CD4-positive, alpha-beta T cell (primary cell): Measurements from ENCODE around the gene ATG2A. TPM values are rescaled to one million over a fixed set of nuclear protein-coding genes. Genes with fewer than 3 reads are reported as not detected.

Source experiments
- ATAC-seq: fragments of 200-7000 bp; cut with Tn5 transposase; one replicate; pipeline ENCODE4 v1.10.0; 2022; ENCODE audit warnings: mild to moderate bottlenecking; ENCODE audit not compliant: poor library complexity
- CTCF ChIA-PET: fragments of 350-600 bp; sonication (Branson Sonifier 250); formaldehyde crosslinking; loops from one replicate; lab custom pipeline; 2021; ENCODE audit warnings: antibody characterized with exemption, inconsistent platforms; lab: Charles Lee
- POLR2A ChIA-PET: fragments of 350-600 bp; sonication (Branson Sonifier 250); formaldehyde crosslinking; loops from one replicate; lab custom pipeline; 2021; ENCODE audit warnings: antibody characterized with exemption, inconsistent platforms; lab: Charles Lee
- DNase-seq, 14 experiments: peaks; one replicate each; pipeline ENCODE4 v3.0.0-alpha.2; 2013 to 2020; ENCODE audit warnings: mixed read lengths in 2 of 14
- H3K27ac ChIP-seq, 2 donors: one replicate each; pipeline versions ENCODE4 v1.5.1 to v1.7.0; 2013; ENCODE audit warnings: low read length in 2 of 2, low read depth in 1 of 2, mild to moderate bottlenecking in 1 of 2
- H3K27me3 ChIP-seq, 2 experiments: 1 replicate in 1 of 2; 2 replicates in 1 of 2; pipeline versions ENCODE4 v1.6.1 to v1.7.0; 2013; ENCODE audit warnings: low read length in 2 of 2, control low read depth in 1 of 2, mild to moderate bottlenecking in 1 of 2, moderate library complexity in 1 of 2; ENCODE audit not compliant: insufficient read depth in 2 of 2, control insufficient read depth in 1 of 2
- H3K36me3 ChIP-seq: one replicate; pipeline ENCODE4 v1.6.1; 2013; ENCODE audit warnings: low read length, control low read depth; ENCODE audit not compliant: insufficient read depth
- H3K4me1 ChIP-seq: one replicate; pipeline ENCODE4 v1.6.1; 2013; ENCODE audit warnings: low read length, control low read depth; ENCODE audit not compliant: insufficient read depth
- H3K4me3 ChIP-seq: one replicate; pipeline ENCODE4 v1.5.1; 2013; ENCODE audit warnings: mild to moderate bottlenecking, low read length, moderate library complexity
- H3K9me3 ChIP-seq, 2 experiments: 1 replicate in 1 of 2; 2 replicates in 1 of 2; pipeline versions ENCODE4 v1.6.1 to v1.7.0; 2013; ENCODE audit warnings: low read length in 2 of 2, mild to moderate bottlenecking in 2 of 2, control low read depth in 1 of 2, moderate library complexity in 1 of 2; ENCODE audit not compliant: control insufficient read depth in 1 of 2, insufficient read depth in 1 of 2
- H3K27ac Mint-ChIP-seq: one replicate; pipeline ENCODE4 v1.8.0; 2020; ENCODE audit warnings: mixed read lengths
- H3K27me3 Mint-ChIP-seq: one replicate; pipeline ENCODE4 v1.8.0; 2021; ENCODE audit warnings: mixed read lengths
- H3K36me3 Mint-ChIP-seq: one replicate; pipeline ENCODE4 v1.8.0; 2021; ENCODE audit warnings: low read depth, mixed read lengths
- H3K4me1 Mint-ChIP-seq: one replicate; pipeline ENCODE4 v1.8.0; 2021; ENCODE audit warnings: low read depth, mixed read lengths
- H3K4me3 Mint-ChIP-seq: one replicate; pipeline ENCODE4 v1.8.0; 2020; ENCODE audit warnings: mild to moderate bottlenecking, mixed read lengths
- H3K9me3 Mint-ChIP-seq: one replicate; pipeline ENCODE4 v1.8.0; 2020; ENCODE audit warnings: mixed read lengths
- CTCF ChIP-seq: fragments of 200-600 bp; IDR thresholded peaks from one replicate; pipeline ENCODE4 v1.8.0; 2022; ENCODE audit warnings: antibody characterized with exemption, mild to moderate bottlenecking
- intact Hi-C, 2 experiments: fragments of 100-400 bp; cut with DNase I in 1 of 2; cut with micrococcal nuclease in 1 of 2; formaldehyde crosslinking; loops; one replicate each; pipeline versions ENCODE4 v1.15.1 to v1.9.0; 2023 to 2025; cut with DNase I, micrococcal nuclease
- total RNA-seq, 174 experiments: library from RNA in 2 of 174; stranded (reverse) in 2 of 174; gene quantifications; one replicate each; pipeline ENCODE4 v1.2.3 and lab custom pipeline; 2021 to 2026

Gene ATG2A
- total RNA-seq, 2 experiments from 2014 or later = 189 to 198 TPM

DNA sequence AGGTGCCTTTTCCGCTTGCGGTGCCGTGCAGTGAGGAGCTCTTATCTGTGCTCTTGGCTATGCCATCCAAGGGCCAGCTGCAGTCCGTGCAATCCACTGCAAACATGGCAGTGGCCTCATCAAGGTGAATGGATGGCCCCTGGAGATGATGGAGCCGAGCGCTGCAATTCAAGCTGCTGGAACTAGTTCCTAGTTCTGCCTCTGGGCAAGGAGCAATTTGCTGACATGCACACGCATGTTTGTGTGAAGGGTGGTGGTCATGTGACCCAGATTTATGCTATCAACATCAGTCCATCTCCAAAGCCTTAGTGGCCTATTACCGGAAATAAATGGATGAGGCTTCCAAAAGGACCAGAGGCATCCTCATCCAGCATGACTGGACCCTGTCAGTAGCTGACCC is 35.5 kb downstream of the ATG2A start:
- no peaks in the 10 kb centered on the region for H3K9me3 Mint-ChIP-seq
- H3K27ac Mint-ChIP-seq = peak overlapping the region; percentile 92
- H3K36me3 Mint-ChIP-seq = peaks cover 26% of the 10 kb centered on the region
- ChIA-PET POLR2A (interaction anchor here (0.7 to 17.7 kb wide), 2 partner anchors 24 to 132 kb away, joined by 4 to 767 read pairs; partner anchors contain the start of gene CDC42BPG), CTCF (no interaction called here)
- no peak for DNase-seq
- Histone ChIP-seq H3K9me3 (no peaks in the 10 kb centered on the region), H3K36me3 (peaks cover 5% of the 10 kb centered on the region), H3K27ac (no peak overlapping the region), H3K4me3 (no peak overlapping the region), H3K4me1 (peaks cover 59% of the 10 kb centered on the region), H3K27me3 (no peaks in the 10 kb centered on the region)
- no peak for ATAC-seq
- intact Hi-C loops = no loop called here
- H3K27me3 Mint-ChIP-seq = no peaks in the 10 kb centered on the region
- H3K4me1 Mint-ChIP-seq = peaks cover 53% of the 10 kb centered on the region
- H3K4me3 Mint-ChIP-seq = peak overlapping the region; percentile 74
- no peak for TF ChIP-seq CTCF

DNA sequence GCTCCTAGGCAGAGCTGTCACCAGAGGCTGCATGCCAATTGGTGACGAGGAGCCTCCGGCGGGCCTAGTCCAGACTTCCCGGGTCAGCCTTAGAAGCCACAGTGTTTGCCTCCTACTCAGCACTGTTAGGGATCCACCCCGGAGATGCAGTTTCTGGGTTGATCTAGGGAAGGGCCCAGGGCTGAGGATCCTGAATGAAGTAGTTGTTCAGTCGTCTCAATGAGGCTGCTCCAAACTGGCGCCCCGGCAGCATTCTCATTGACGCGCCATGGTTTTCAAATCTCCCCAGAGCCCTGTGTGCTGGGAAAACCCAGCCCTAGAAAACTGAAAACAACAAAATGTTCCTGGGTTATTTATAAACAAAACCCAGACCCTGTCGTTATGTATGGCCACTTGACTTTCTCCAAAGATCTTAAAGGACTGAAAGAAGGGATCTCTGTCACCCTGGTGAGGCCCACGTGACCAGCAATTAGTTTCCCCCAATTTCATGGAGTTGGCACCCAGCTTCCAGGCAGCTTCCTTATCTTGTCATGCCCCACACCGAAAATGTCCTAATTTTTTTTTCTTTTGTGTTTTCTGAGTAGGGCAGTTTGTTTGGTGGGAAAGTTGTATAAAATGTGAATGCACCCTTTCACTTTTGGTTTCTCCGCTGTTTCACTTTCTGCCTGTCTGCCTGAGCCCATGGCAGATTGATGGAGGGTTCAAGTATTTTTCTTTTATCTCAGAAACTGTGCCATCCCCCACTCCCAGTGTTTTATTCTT is 36.6 kb downstream of the ATG2A start:
- H3K9me3 ChIP-seq = no peaks in the 10 kb centered on the region
- no peak for TF ChIP-seq CTCF
- H3K36me3 Mint-ChIP-seq = peaks cover 37% of the 10 kb centered on the region
- peak overlapping the region; percentile 95 to 97 for H3K27ac ChIP-seq
- peaks cover 64% of the 10 kb centered on the region for H3K4me1 ChIP-seq
- intact Hi-C loops = no loop called here
- DNase-seq (peak in 3 of 14 experiments; percentile 67 to 82 (median 73)), ATAC-seq (no peak)
- peaks cover 55% of the 10 kb centered on the region for H3K4me1 Mint-ChIP-seq
- peaks cover 16% of the 10 kb centered on the region for H3K36me3 ChIP-seq
- H3K4me3 ChIP-seq = peak overlapping the region; percentile 49
- peak overlapping the region; percentile 92 for H3K27ac Mint-ChIP-seq
- H3K27me3 Mint-ChIP-seq = no peaks in the 10 kb centered on the region
- CTCF ChIA-PET = interaction anchor here (1.4 to 3.7 kb wide), 3 partner anchors 15 to 36 kb away, joined by 5 to 21 read pairs (median 19); partner anchors contain the start of gene CDC42BPG
- peak overlapping the region; percentile 98 for H3K4me3 Mint-ChIP-seq
- no peaks in the 10 kb centered on the region for H3K9me3 Mint-ChIP-seq
- POLR2A ChIA-PET = interaction anchor here (1.0 to 17.7 kb wide), 4 partner anchors 23 to 619 kb away, joined by 3 to 767 read pairs (median 5); partner anchors contain the start of genes CDC42BPG, MALAT1 and ZNHIT2
- no peaks in the 10 kb centered on the region for H3K27me3 ChIP-seq

GRCh38 chr11:64879244-64879900 is 37.6 kb downstream of the ATG2A start:
- H3K36me3 Mint-ChIP-seq = peaks cover 47% of the 10 kb centered on the region
- H3K4me1 Mint-ChIP-seq = peaks cover 58% of the 10 kb centered on the region
- ChIA-PET CTCF (interaction anchor here (1.4 to 3.9 kb wide), 8 partner anchors 9 to 35 kb away, joined by 5 to 26 read pairs (median 20); partner anchors contain the start of gene CDC42BPG), POLR2A (interaction anchor here (0.6 to 17.7 kb wide), 7 partner anchors 8 to 238 kb away, joined by 3 to 767 read pairs (median 5); partner anchors contain the start of genes CDC42BPG, PPP2R5B, RASGRP2 and SF1)
- H3K9me3 ChIP-seq = no peaks in the 10 kb centered on the region
- peaks cover 66% of the 10 kb centered on the region for H3K4me1 ChIP-seq
- TF ChIP-seq CTCF = no peak
- DNase-seq (peak in 2 of 14 experiments; percentile 66 to 72), ATAC-seq (no peak)
- no peaks in the 10 kb centered on the region for H3K9me3 Mint-ChIP-seq
- H3K4me3 ChIP-seq = peak overlapping the region; percentile 75
- H3K27ac Mint-ChIP-seq = peak overlapping the region; percentile 92
- no peaks in the 10 kb centered on the region for H3K27me3 Mint-ChIP-seq
- intact Hi-C loops = loop anchor here (2.0 to 5.0 kb wide), 2 partner anchors 37 to 102 kb away; partner anchors contain the start of genes ATG2A (in 1 of the 2) and SF1 (in 1 of the 2)
- H3K27me3 ChIP-seq = no peaks in the 10 kb centered on the region
- peak overlapping the region; percentile 98 for H3K4me3 Mint-ChIP-seq
- peaks cover 22% of the 10 kb centered on the region for H3K36me3 ChIP-seq
- peak overlapping the region; percentile 95 to 97 for H3K27ac ChIP-seq
